Psoas muscle (tissue), 8 donors: Measurements from ENCODE around the gene MAGI2. TPM values are rescaled to one million over a fixed set of nuclear protein-coding genes. Genes with fewer than 3 reads are reported as not detected.

Source experiments
- ATAC-seq, 4 donors: fragments of 200-7000 bp; cut with Tn5 transposase; one replicate each; pipeline ENCODE4 v1.9.1; 2020; ENCODE audit warnings: moderate library complexity in 3 of 4, mild to moderate bottlenecking in 2 of 4
- DNase-seq, 2 donors: peaks; one replicate each; pipeline ENCODE4 v3.0.0-alpha.2; 2020
- H3K27ac ChIP-seq: fragments of 200-600 bp; one replicate; pipeline ENCODE4 v1.8.0; 2022
- H3K27me3 ChIP-seq, 3 donors: fragments of 200-600 bp in 1 of 3; one replicate each; pipeline versions ENCODE4 v1.6.1 to v1.8.0; 2013 to 2022; ENCODE audit warnings: low read length in 2 of 3, mild to moderate bottlenecking in 2 of 3, moderate library complexity in 1 of 3; ENCODE audit not compliant: insufficient read depth in 3 of 3
- H3K36me3 ChIP-seq, 2 donors: fragments of 200-600 bp in 1 of 2; one replicate each; pipeline versions ENCODE4 v1.6.1 to v1.8.0; 2013 to 2022; ENCODE audit warnings: low read depth in 1 of 2, mild to moderate bottlenecking in 1 of 2, moderate library complexity in 1 of 2; ENCODE audit not compliant: insufficient read depth in 1 of 2
- H3K4me1 ChIP-seq: fragments of 200-600 bp; one replicate; pipeline ENCODE4 v1.8.0; 2022
- H3K4me3 ChIP-seq: fragments of 200-600 bp; one replicate; pipeline ENCODE4 v1.8.0; 2022; ENCODE audit warnings: mild to moderate bottlenecking
- H3K9me3 ChIP-seq: fragments of 200-600 bp; one replicate; pipeline ENCODE4 v1.8.0; 2022
- WGBS, 3 donors: extraction: QIAGEN DNeasy Blood & Tissue Kit; methylation state at CpG; one replicate each; pipeline versions ENCODE4 v1.1.6 to v1.1.7; 2013; 5-methylcytosine and 5-hydroxymethylcytosine counted together
- intact Hi-C, 2 donors: fragments of 100-400 bp; cut with DNase I; formaldehyde crosslinking; loops; one replicate each; pipeline versions ENCODE4 v1.11.0 to v1.14.2; 2022
- polyA plus RNA-seq, 3 donors: library from polyadenylated mRNA; stranded (reverse); fragments of 200-250 nt; gene quantifications; one replicate each; pipeline ENCODE4 v1.2.3, GENCODE V29; 2013
- total RNA-seq, 4 donors: library from RNA; stranded (reverse); fragmentation: NEBNext Ultra II Directional in 2 of 4; extraction: Animal tissue kit (Norgen Biotek cat#: 25700) in 2 of 4; gene quantifications; one replicate each; pipeline versions ENCODE4 v1.2.1 to v1.2.4, GENCODE V29; 2021 to 2023
- TF ChIP-seq, protein P1 (sequence below): fragments of 200-600 bp; IDR thresholded peaks from one replicate; pipeline ENCODE4 v1.8.0; 2022; ENCODE audit warnings: antibody characterized with exemption
- donor health status: healthy with polysubstance abuse.
- donor health status: DM: no; HTN: no; CAD: no; lungs with moderate emphysema.
- donor health status: Bipolar disorder and iron deficiency.
- donor health status: healthy.
- donor health status: DM: yes; HTN: yes; CAD: no.
- donor health status: DM: no; HTN: no; CAD: no.
- donor health status: DM: no; HTN: no; CAD: no.
- donor health status: DM: yes; HTN: yes; CAD: no.

The MAGI2 gene
- total and polyA plus RNA-seq, 7 donors = 0.46 to 2.5 (median 1.4) TPM

- Histone ChIP-seq H3K36me3 (no peaks in the 10 kb centered on the region), H3K9me3 (no peaks in the 10 kb centered on the region), H3K27me3 (no peaks in the 10 kb centered on the region), H3K4me3 (no peak overlapping the region), H3K27ac (no peak overlapping the region), H3K4me1 (peaks cover 5% of the 10 kb centered on the region)
- WGBS, 3 donors = 47 to 80% (median 47%) methylated on average over 1 of the region's 1 CpG
- peak in 2 of 4 donors; percentile 47 to 76 for ATAC-seq
- intact Hi-C loops = no loop called here
- TF ChIP-seq, protein P1, sequence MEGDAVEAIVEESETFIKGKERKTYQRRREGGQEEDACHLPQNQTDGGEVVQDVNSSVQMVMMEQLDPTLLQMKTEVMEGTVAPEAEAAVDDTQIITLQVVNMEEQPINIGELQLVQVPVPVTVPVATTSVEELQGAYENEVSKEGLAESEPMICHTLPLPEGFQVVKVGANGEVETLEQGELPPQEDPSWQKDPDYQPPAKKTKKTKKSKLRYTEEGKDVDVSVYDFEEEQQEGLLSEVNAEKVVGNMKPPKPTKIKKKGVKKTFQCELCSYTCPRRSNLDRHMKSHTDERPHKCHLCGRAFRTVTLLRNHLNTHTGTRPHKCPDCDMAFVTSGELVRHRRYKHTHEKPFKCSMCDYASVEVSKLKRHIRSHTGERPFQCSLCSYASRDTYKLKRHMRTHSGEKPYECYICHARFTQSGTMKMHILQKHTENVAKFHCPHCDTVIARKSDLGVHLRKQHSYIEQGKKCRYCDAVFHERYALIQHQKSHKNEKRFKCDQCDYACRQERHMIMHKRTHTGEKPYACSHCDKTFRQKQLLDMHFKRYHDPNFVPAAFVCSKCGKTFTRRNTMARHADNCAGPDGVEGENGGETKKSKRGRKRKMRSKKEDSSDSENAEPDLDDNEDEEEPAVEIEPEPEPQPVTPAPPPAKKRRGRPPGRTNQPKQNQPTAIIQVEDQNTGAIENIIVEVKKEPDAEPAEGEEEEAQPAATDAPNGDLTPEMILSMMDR = no peak
- DNase-seq = no peak
Measured at GRCh38 chr7:78379148-78379547, 1074.3 kb downstream of the MAGI2 start.

GRCh38 chr7:78377532-78377931 is 1075.9 kb downstream of the MAGI2 start:
- Histone ChIP-seq H3K4me1 (peaks cover 5% of the 10 kb centered on the region), H3K27ac (no peak overlapping the region), H3K27me3 (no peaks in the 10 kb centered on the region), H3K4me3 (no peak overlapping the region), H3K9me3 (no peaks in the 10 kb centered on the region), H3K36me3 (no peaks in the 10 kb centered on the region)
- TF ChIP-seq, protein P1 = peak; percentile 24
- intact Hi-C loops = no loop called here
- 83 to 100% (median 96%) methylated on average over 1 of the region's 1 CpG for WGBS, 3 donors
- DNase-seq (no peak), ATAC-seq (no peak)

DNA sequence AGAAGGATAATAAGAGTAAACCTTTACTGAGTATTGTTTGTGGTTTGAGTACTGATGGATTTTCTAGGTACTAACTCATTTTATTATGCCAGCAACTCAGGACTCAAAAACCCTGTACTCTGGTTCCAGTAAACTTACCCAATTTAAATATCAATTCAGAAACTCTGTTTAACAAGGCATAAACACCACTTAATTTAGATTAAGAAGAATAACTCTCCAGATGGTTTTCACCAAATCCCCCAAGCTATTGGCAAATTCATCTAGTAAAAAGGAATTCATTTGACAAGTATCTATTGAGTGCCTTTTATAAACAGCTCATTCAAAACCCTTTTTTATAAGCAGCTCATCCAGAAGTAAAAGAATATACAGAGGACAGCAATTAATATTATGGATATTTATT is 1082.5 kb downstream of the MAGI2 start:
- Histone ChIP-seq H3K9me3 (no peaks in the 10 kb centered on the region), H3K36me3 (no peaks in the 10 kb centered on the region), H3K27me3 (no peaks in the 10 kb centered on the region), H3K4me1 (no peaks in the 10 kb centered on the region), H3K4me3 (no peak overlapping the region), H3K27ac (no peak overlapping the region)
- DNase-seq (no peak), ATAC-seq (no peak)
- intact Hi-C loops = no loop called here
- TF ChIP-seq, protein P1 = no peak

DNA sequence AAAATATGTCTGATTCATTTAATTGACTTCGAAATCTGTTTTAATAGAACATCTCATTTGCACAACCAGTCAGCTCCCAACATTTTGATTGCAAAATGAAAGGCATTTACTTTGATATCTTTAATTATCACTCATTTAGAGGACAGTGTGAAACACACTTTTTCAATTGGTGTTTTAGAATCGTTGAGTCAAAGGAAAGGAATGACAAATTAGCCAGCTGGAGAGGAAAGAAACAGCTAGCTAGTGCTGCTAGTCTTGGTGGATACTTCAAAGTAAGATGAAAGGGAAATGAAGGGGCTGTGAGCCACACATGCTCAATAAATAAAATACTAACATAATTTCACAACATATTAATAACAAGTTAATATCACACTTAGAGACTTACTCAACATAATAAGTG is 1084.7 kb downstream of the MAGI2 start:
- 55 to 58% (median 57%) methylated on average over 2 of the region's 2 CpGs for WGBS, 3 donors

DNA sequence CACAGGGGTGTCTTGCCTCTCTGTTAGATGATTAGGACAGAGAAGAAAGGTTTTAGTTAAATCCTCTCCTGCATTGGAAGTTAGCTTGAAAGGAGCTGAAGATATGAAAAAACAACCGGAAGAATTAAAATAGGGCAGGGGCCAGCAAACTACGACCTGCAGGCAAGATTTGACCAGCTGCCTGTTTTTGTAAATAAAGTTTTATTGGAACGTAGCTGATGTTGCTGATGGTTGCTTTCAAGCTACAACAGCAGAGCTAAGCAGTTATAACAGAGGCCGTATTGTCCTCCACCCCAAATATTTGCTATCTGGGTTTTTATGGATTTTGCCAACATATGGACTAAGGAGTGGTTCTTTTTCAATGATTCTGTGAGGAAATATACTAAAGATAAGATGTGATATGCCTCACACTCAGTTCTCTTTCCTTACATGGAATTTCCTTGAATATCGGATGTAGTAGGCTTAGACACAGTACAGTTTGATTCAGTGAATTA is 1086.1 kb downstream of the MAGI2 start:
- intact Hi-C loops = no loop called here
- no peaks in the 10 kb centered on the region for H3K27me3 ChIP-seq
- H3K4me1 ChIP-seq = no peaks in the 10 kb centered on the region
- H3K4me3 ChIP-seq = no peak overlapping the region
- TF ChIP-seq, protein P1 = no peak
- no peak overlapping the region for H3K27ac ChIP-seq
- no peaks in the 10 kb centered on the region for H3K9me3 ChIP-seq
- no peaks in the 10 kb centered on the region for H3K36me3 ChIP-seq
- DNase-seq (no peak), ATAC-seq (no peak)
- 90 to 93% (median 92%) methylated on average over 5 of the region's 5 CpGs for WGBS, 3 donors

More for the DNA sequence above, 1084.7 kb downstream of the MAGI2 start:
- ATAC-seq = no peak
- intact Hi-C loops = no loop called here
- TF ChIP-seq, protein P1 = no peak
- DNase-seq = no peak
- no peak overlapping the region for H3K27ac ChIP-seq
- no peak overlapping the region for H3K4me3 ChIP-seq
- no peaks in the 10 kb centered on the region for H3K4me1 ChIP-seq
- no peaks in the 10 kb centered on the region for H3K9me3 ChIP-seq
- no peaks in the 10 kb centered on the region for H3K36me3 ChIP-seq
- H3K27me3 ChIP-seq = no peaks in the 10 kb centered on the region
